ENCODE measurements around the gene RSPH10B.
"Not testable (repeated sequence)": the region's sequence is repeated elsewhere in the genome, so short reads cannot be mapped to it uniquely, and the experiment has no call there.

DNA sequence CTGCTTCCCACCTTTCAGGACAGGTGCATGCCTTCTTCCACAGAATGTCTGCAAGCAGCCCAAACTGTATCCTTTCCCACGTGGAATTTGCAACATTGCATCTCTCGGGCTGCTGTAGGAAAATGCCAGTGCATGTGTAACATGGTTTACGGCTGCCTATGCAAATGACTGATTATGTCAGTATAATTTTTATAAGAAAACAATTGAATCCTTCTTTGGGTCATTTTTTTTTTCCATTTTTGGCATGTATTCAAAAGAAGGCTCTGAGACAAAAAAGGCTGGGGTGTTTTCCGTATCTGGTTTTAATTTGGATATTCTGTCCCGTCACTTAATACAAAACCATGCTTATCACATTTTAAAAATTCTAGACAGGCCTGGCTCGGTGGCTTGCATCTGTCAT is 90.4 kb downstream of the RSPH10B start:
- TF ChIP-seq, protein P1, sequence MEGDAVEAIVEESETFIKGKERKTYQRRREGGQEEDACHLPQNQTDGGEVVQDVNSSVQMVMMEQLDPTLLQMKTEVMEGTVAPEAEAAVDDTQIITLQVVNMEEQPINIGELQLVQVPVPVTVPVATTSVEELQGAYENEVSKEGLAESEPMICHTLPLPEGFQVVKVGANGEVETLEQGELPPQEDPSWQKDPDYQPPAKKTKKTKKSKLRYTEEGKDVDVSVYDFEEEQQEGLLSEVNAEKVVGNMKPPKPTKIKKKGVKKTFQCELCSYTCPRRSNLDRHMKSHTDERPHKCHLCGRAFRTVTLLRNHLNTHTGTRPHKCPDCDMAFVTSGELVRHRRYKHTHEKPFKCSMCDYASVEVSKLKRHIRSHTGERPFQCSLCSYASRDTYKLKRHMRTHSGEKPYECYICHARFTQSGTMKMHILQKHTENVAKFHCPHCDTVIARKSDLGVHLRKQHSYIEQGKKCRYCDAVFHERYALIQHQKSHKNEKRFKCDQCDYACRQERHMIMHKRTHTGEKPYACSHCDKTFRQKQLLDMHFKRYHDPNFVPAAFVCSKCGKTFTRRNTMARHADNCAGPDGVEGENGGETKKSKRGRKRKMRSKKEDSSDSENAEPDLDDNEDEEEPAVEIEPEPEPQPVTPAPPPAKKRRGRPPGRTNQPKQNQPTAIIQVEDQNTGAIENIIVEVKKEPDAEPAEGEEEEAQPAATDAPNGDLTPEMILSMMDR (IDR thresholded peaks at IDR 0.05) = not testable (repeated sequence)
- TF ChIP-seq POLR2A (IDR thresholded peaks at IDR 0.05) = not testable (repeated sequence)
